Mesothelial cell of epicardium (in vitro differentiated cells): ENCODE data around the gene AP2A1. TPM values are rescaled to one million over a fixed set of nuclear protein-coding genes. Genes with fewer than 3 reads are reported as not detected.

ENCODE experiments used
- DNase-seq, 2 experiments: peaks; one replicate each; pipeline ENCODE4 v3.0.0; 2021; ENCODE audit warnings: low spot score in 2 of 2; ENCODE audit not compliant: unreplicated experiment in 2 of 2
- H3K27ac Mint-ChIP-seq: 2 replicates; pipeline ENCODE4 v1.8.0; 2021; ENCODE audit warnings: mixed read lengths
- H3K27me3 Mint-ChIP-seq: 2 replicates; pipeline ENCODE4 v1.8.0; 2021; ENCODE audit warnings: low read depth, mixed read lengths
- H3K36me3 Mint-ChIP-seq: 2 replicates; pipeline ENCODE4 v1.8.0; 2021; ENCODE audit warnings: mixed read lengths
- H3K4me1 Mint-ChIP-seq: 2 replicates; pipeline ENCODE4 v1.8.0; 2021; ENCODE audit warnings: mixed read lengths
- H3K4me3 Mint-ChIP-seq: 2 replicates; pipeline ENCODE4 v1.8.0; 2021; ENCODE audit warnings: mild to moderate bottlenecking, moderate library complexity, mixed read lengths
- H3K9me3 Mint-ChIP-seq: 2 replicates; pipeline ENCODE4 v1.8.0; 2021; ENCODE audit warnings: mixed read lengths
- total RNA-seq: library from RNA; stranded (reverse); gene quantifications from 3 replicates; pipeline ENCODE4 v1.2.1, GENCODE V29; 2021
- TF ChIP-seq, protein P1 (sequence below): fragments of 200-600 bp; sonication (generic); IDR thresholded peaks from one replicate; pipeline ENCODE4 v1.5.0; 2021; ENCODE audit warnings: antibody characterized with exemption; ENCODE audit not compliant: unreplicated experiment

The AP2A1 gene
- total RNA-seq, 1 donor from 2014 or later, result 85.2 TPM

DNA sequence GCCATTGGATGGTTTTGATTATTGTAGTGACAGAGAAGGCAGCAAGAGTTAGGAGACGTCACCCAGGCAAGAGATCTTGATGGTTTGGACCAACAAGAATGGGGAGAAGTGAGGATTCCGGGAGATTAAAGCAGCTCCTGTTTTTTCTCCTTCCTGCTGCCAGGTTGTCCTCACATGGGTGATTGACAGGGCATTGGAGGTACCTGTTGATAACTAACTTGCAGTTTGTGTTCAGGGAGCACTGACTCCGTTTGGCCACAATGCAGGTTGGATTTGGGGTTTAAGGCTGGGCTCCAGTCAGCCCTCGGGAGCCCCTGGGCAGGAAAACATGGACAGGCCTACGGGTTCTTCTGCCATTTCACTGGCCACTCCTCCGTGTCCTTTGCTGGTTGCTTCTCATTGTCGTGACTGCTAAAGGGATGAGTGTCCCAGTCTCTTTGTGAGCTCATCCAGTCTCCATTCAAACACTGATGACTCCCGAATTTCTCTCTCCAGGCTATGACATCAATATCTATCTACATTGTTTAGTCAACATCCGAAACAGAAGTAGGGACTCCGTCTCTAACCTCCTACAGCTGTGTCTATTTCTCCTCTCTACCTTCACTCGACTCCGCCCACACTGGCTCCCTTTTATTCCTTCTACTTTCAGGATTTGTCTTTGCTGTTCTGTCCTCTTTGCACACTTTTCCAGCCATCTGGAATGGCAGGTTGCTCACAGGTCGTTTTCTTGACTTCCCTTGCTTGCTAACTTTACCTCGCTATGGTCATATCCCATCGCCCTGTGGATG is 82.8 kb downstream of the AP2A1 start:
- Mint-ChIP-seq H3K27ac (peak overlapping the region; percentile 98), H3K4me1 (peaks cover 25% of the 10 kb centered on the region), H3K36me3 (peaks cover 14% of the 10 kb centered on the region), H3K9me3 (peaks cover 13% of the 10 kb centered on the region), H3K27me3 (no peaks in the 10 kb centered on the region), H3K4me3 (peak overlapping the region; percentile 81)
- TF ChIP-seq, protein P1, sequence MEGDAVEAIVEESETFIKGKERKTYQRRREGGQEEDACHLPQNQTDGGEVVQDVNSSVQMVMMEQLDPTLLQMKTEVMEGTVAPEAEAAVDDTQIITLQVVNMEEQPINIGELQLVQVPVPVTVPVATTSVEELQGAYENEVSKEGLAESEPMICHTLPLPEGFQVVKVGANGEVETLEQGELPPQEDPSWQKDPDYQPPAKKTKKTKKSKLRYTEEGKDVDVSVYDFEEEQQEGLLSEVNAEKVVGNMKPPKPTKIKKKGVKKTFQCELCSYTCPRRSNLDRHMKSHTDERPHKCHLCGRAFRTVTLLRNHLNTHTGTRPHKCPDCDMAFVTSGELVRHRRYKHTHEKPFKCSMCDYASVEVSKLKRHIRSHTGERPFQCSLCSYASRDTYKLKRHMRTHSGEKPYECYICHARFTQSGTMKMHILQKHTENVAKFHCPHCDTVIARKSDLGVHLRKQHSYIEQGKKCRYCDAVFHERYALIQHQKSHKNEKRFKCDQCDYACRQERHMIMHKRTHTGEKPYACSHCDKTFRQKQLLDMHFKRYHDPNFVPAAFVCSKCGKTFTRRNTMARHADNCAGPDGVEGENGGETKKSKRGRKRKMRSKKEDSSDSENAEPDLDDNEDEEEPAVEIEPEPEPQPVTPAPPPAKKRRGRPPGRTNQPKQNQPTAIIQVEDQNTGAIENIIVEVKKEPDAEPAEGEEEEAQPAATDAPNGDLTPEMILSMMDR, result no peak
- no peak for DNase-seq

DNA sequence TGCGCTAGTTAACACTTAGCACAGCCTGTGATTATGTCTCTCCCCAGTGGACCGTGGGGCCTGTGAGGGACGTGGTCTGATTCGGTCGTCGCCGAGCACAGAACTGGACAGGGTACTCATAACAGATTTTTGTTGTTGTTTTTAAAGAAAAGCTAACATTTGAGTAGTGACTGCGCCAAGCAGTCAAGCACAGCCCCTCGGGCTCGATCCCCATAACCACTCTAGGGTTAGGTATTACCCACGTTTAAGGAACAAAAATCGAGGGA is 83.4 kb downstream of the AP2A1 start:
- H3K27ac Mint-ChIP-seq, result peak overlapping the region; percentile 98

DNA sequence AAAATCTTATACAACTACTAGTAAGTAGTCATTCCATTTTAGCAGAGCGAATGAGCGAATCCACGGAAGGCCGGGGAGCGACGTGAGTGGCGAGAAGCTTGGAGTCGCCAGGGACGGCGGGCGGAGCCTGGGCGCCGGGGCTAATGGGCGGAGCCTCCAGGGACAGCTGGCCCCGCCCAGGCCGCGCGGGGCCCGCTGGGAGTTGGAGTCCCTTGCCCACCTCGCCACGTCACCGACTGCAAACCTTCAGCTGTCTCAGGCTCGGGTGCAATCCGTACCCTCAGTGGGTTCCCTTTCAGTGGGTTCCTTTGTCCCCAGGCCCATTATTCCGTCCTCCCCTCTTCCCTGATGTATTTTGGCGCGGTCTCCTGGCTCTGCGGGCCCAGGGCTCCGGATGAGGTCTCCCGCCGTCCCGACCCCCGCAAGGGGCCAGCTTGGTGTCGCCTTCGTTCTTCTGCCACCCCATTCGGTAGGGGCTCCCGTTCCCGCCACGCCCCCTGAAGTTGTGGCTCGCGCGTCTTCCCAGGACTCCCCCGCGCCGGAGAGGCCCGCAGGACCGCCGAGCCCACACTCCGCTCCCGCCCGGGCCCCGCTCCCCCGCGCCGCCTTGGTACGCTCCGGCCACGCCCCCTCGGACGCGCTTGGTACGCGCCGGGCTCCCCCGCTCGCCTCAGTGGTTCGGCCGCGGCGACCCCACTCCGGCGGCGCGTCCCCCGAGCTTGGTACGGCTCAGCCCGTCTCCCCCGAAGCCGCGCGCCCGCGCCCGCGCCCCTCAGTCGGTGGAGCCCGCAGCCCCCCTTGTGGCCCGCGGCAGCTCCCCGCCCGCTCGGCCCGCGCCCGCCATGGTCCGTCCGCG is 83.9 kb downstream of the AP2A1 start, which contains the start of gene PTOV1:
Gene PTOV1, plus strand, starts transcription at position 673 of the 856 bp plus-strand sequence.
- H3K9me3 Mint-ChIP-seq, result peaks cover 13% of the 10 kb centered on the region
- no peaks in the 10 kb centered on the region for H3K27me3 Mint-ChIP-seq
- peak; percentile 93 to 97 for DNase-seq
- peaks cover 25% of the 10 kb centered on the region for H3K4me1 Mint-ChIP-seq
- peak within 1 kb of the TSS; percentile 87 for H3K4me3 Mint-ChIP-seq
- TF ChIP-seq, protein P1, result no peak
- H3K36me3 Mint-ChIP-seq, result peaks cover 19% of the 10 kb centered on the region
- peak within 1 kb of the TSS; percentile 98 for H3K27ac Mint-ChIP-seq

More for the DNA sequence above, 83.4 kb downstream of the AP2A1 start:
- H3K36me3 Mint-ChIP-seq, result peaks cover 14% of the 10 kb centered on the region
- TF ChIP-seq, protein P1, result no peak
- H3K27me3 Mint-ChIP-seq, result no peaks in the 10 kb centered on the region
- peaks cover 25% of the 10 kb centered on the region for H3K4me1 Mint-ChIP-seq
- peaks cover 13% of the 10 kb centered on the region for H3K9me3 Mint-ChIP-seq
- peak overlapping the region; percentile 81 for H3K4me3 Mint-ChIP-seq
- no peak for DNase-seq

DNA sequence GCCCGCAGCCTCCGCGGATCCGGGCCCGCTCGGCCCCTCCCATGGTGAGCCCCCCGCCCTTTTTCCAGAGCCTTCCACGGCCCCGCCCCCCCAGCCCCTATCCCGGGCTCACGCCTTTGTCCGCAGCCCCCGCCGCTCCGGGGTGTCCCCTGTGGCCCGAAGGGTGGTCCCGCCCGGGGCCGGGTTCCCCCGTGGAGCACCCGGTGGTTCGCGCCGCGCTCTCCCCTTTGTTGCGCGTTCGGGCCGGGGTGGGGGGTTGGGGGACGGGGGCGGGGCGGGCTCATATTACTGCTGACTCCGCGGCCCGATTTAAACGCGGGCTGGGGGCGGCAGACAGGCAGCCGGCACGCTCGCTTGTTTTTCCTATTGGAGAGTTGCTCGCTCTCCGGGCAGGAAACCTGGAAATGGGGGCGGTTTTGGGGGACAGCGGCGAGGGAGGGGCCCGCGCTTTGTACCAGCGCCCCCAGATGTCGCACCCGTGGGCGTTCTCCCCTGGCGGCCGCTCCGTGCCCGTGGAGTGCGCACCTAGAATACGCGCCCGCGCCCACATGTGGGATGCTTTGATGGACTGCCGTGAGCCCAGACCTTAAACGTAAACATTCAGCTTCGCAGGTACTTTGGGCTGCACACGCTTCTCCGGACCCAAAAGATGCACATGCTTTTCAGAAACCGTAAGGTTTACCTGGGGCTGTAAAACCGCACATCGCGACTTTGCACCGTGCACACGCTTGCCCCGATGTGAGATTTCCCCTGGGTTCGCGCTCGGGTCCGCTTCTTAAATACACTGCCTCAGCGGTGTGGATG is 84.9 kb downstream of the AP2A1 start:
- peaks cover 13% of the 10 kb centered on the region for H3K9me3 Mint-ChIP-seq
- H3K4me1 Mint-ChIP-seq, result peaks cover 25% of the 10 kb centered on the region
- peak overlapping the region; percentile 87 for H3K4me3 Mint-ChIP-seq
- H3K36me3 Mint-ChIP-seq, result peaks cover 21% of the 10 kb centered on the region
- peak in 1 of 2 experiments; percentile 53 for DNase-seq
- no peaks in the 10 kb centered on the region for H3K27me3 Mint-ChIP-seq
- TF ChIP-seq, protein P1, result no peak
- peak overlapping the region; percentile 79 for H3K27ac Mint-ChIP-seq

DNA sequence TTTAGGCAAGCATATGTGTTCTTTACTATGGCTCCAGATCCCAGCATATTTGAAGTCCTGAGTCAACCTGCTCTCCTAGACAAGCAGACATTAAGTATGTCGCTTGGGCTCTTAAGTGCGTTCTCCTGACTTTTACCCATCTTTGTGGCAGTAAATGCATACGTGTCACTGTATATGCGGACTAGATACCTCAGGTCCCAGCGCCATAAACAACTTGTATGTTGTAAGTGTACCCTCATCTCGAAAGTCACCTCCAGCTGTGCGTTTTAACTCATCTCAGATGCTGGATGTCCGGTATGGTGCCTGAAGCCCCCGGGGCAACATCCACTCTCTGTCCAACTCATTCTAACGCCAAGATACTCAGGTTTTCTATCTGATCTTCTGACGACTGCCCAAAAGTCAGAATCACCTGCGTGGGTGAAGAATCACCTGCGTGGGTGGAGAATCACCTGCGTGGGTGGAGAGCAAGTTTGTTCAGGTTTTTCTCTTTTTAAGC is 85.9 kb downstream of the AP2A1 start:
- Mint-ChIP-seq H3K4me1 (peaks cover 25% of the 10 kb centered on the region), H3K36me3 (peaks cover 21% of the 10 kb centered on the region), H3K27me3 (no peaks in the 10 kb centered on the region), H3K27ac (peak overlapping the region; percentile 60), H3K4me3 (peak overlapping the region; percentile 87), H3K9me3 (peaks cover 13% of the 10 kb centered on the region)
- DNase-seq, result no peak
- TF ChIP-seq, protein P1, result no peak
